ENCODE data around the gene SYT10. TPM values are rescaled to one million over a fixed set of nuclear protein-coding genes. Genes with fewer than 3 reads are reported as not detected.

The SYT10 gene
- total RNA-seq, 1 experiment from 2014 or later, result not detected

DNA sequence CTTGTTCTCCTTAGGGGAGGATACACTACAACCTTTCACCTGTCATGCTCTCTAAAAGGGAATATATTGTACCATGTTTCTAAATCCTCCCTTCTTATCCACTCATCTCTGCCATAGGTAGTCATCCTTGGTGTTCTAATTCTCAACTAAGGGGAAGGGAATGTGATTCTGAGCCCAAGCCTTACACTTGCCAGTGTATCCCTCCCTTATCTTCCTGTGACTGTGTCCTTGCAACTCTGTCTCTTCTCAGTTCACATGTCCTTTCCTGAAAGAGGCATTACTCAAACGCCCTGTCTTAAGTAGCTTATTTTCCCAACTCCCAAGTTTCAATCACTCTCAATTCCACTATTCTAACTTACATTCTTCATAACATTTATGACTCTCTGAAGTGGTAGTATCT is 44.5 kb upstream of the SYT10 start:
- Histone ChIP-seq H3K4me3 (ENCODE audit: low read depth, low read length) (no peak overlapping the region), H3K36me3 (ENCODE audit: control insufficient read depth, insufficient read depth, low read length) (no peaks in the 10 kb centered on the region), H3K4me1 (no peaks in the 10 kb centered on the region), H3K27me3 (replicated peaks; ENCODE audit: control insufficient read depth, insufficient read depth, low read length) (no peaks in the 10 kb centered on the region), H3K9me3 (no peaks in the 10 kb centered on the region; the same call in 1 of the 2 replicates)
- Mint-ChIP-seq H3K27ac (ENCODE audit: unreplicated experiment) (no peak overlapping the region), H3K27me3 (ENCODE audit: insufficient read depth, unreplicated experiment) (peaks cover 13% of the 10 kb centered on the region), H3K4me1 (ENCODE audit: low read depth, unreplicated experiment) (no peaks in the 10 kb centered on the region), H3K36me3 (ENCODE audit: insufficient read depth, unreplicated experiment) (no peaks in the 10 kb centered on the region), H3K4me3 (ENCODE audit: unreplicated experiment) (no peak overlapping the region), H3K9me3 (ENCODE audit: unreplicated experiment) (no peaks in the 10 kb centered on the region)
- BruUV-seq (replicated peaks), result no TSS peak
- ChIA-PET POLR2A (no interaction called here), CTCF (no interaction called here)
- no peak for DNase-seq
- TF ChIP-seq, protein P1, sequence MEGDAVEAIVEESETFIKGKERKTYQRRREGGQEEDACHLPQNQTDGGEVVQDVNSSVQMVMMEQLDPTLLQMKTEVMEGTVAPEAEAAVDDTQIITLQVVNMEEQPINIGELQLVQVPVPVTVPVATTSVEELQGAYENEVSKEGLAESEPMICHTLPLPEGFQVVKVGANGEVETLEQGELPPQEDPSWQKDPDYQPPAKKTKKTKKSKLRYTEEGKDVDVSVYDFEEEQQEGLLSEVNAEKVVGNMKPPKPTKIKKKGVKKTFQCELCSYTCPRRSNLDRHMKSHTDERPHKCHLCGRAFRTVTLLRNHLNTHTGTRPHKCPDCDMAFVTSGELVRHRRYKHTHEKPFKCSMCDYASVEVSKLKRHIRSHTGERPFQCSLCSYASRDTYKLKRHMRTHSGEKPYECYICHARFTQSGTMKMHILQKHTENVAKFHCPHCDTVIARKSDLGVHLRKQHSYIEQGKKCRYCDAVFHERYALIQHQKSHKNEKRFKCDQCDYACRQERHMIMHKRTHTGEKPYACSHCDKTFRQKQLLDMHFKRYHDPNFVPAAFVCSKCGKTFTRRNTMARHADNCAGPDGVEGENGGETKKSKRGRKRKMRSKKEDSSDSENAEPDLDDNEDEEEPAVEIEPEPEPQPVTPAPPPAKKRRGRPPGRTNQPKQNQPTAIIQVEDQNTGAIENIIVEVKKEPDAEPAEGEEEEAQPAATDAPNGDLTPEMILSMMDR (IDR thresholded peaks at IDR 0.05; ENCODE audit: insufficient read depth in 1 of 2, low read depth in 1 of 2, low read length in 1 of 2, severe bottlenecking in 1 of 2, unreplicated experiment in 1 of 2), result no peak
- intact Hi-C loops (cut with micrococcal nuclease; ENCODE audit: unreplicated experiment), result no loop called here

DNA sequence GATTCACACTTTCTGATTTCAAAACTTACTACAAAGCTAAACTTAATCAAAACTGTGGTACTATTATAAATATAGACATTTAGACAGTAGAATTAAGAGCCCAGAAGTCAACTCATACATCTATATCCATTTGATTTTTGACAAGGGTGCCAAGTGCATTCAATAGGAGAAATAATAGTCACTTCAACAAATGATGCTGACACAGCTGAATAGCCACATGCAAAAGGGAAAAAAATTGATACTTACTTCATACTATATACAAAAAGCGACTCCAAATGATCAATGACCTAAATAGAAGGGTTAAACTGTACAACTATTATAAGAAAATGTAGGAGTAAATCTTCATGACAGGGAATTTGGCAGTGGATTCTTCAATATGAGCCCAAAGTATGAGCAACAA is 40.7 kb upstream of the SYT10 start:
- no peak overlapping the region for H3K4me3 ChIP-seq (ENCODE audit: low read depth, low read length)
- no peak for DNase-seq
- H3K36me3 ChIP-seq (ENCODE audit: control insufficient read depth, insufficient read depth, low read length), result no peaks in the 10 kb centered on the region
- ChIA-PET CTCF (no interaction called here), POLR2A (no interaction called here)
- no peaks in the 10 kb centered on the region for H3K4me1 ChIP-seq
- BruUV-seq (replicated peaks), result no TSS peak
- Mint-ChIP-seq H3K27ac (ENCODE audit: unreplicated experiment) (no peak overlapping the region), H3K36me3 (ENCODE audit: insufficient read depth, unreplicated experiment) (no peaks in the 10 kb centered on the region), H3K27me3 (ENCODE audit: insufficient read depth, unreplicated experiment) (peaks cover 11% of the 10 kb centered on the region), H3K4me1 (ENCODE audit: low read depth, unreplicated experiment) (no peaks in the 10 kb centered on the region), H3K9me3 (ENCODE audit: unreplicated experiment) (no peaks in the 10 kb centered on the region), H3K4me3 (ENCODE audit: unreplicated experiment) (no peak overlapping the region)
- intact Hi-C loops (cut with micrococcal nuclease; ENCODE audit: unreplicated experiment), result no loop called here
- TF ChIP-seq, protein P1 (IDR thresholded peaks at IDR 0.05; ENCODE audit: insufficient read depth in 1 of 2, low read depth in 1 of 2, low read length in 1 of 2, severe bottlenecking in 1 of 2, unreplicated experiment in 1 of 2), result no peak
- no peaks in the 10 kb centered on the region for H3K27me3 ChIP-seq (replicated peaks; ENCODE audit: control insufficient read depth, insufficient read depth, low read length)
- no peaks in the 10 kb centered on the region; the same call in 1 of the 2 replicates for H3K9me3 ChIP-seq

DNA sequence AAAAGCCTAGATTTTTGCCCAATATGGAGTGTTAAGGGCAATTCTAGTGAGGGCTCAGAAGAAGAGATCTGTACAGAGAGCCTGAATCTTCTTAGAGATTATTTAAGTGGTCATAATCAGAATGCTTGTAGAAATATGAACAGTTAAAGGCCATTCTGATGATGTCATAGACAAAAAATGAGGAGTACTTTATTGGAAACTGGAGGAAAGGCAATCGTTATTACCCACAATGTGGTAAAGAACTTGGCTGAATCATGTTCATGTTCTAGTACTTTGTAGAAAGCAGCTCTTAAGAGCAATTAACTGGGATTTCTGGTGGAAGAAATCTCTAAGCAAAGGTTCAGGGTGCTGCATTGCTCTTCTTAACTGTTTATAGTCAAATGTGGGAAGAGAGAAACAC is 36.4 kb upstream of the SYT10 start:
- no peak overlapping the region for H3K4me3 Mint-ChIP-seq (ENCODE audit: unreplicated experiment)

More for the DNA sequence above, 36.4 kb upstream of the SYT10 start:
- TF ChIP-seq, protein P1 (IDR thresholded peaks at IDR 0.05; ENCODE audit: insufficient read depth in 1 of 2, low read depth in 1 of 2, low read length in 1 of 2, severe bottlenecking in 1 of 2, unreplicated experiment in 1 of 2), result no peak
- no peak for DNase-seq
- BruUV-seq (replicated peaks), result no TSS peak
- Histone ChIP-seq H3K36me3 (ENCODE audit: control insufficient read depth, insufficient read depth, low read length) (no peaks in the 10 kb centered on the region), H3K9me3 (no peaks in the 10 kb centered on the region), H3K4me1 (no peaks in the 10 kb centered on the region), H3K27me3 (replicated peaks; ENCODE audit: control insufficient read depth, insufficient read depth, low read length) (no peaks in the 10 kb centered on the region), H3K4me3 (ENCODE audit: low read depth, low read length) (no peak overlapping the region)
- H3K36me3 Mint-ChIP-seq (ENCODE audit: insufficient read depth, unreplicated experiment), result no peaks in the 10 kb centered on the region
- H3K27me3 Mint-ChIP-seq (ENCODE audit: insufficient read depth, unreplicated experiment), result no peaks in the 10 kb centered on the region
- H3K27ac Mint-ChIP-seq (ENCODE audit: unreplicated experiment), result no peak overlapping the region
- no peaks in the 10 kb centered on the region for H3K4me1 Mint-ChIP-seq (ENCODE audit: low read depth, unreplicated experiment)
- no peaks in the 10 kb centered on the region for H3K9me3 Mint-ChIP-seq (ENCODE audit: unreplicated experiment)
- intact Hi-C loops (cut with micrococcal nuclease; ENCODE audit: unreplicated experiment), result no loop called here
- POLR2A ChIA-PET, result no interaction called here
- CTCF ChIA-PET, result no interaction called here

Data from Caco-2 (cell line).